WTC11 (cell line): ENCODE data around the gene STRN4. TPM values are rescaled to one million over a fixed set of nuclear protein-coding genes. Genes with fewer than 3 reads are reported as not detected.

ENCODE experiments used
- ATF1 ChIP-seq: sonication (generic); formaldehyde crosslinking; IDR thresholded peaks from 2 replicates; pipeline ENCODE4 v1.8.1; 2023; ENCODE audit warnings: mild to moderate bottlenecking, moderate library complexity, missing genetic modification reagents
- CREM ChIP-seq: sonication (generic); formaldehyde crosslinking; IDR thresholded peaks from 2 replicates; pipeline ENCODE4 v1.8.1; 2022; ENCODE audit warnings: mild to moderate bottlenecking, missing genetic modification reagents, moderate library complexity
- EMX1 ChIP-seq: fragments of 250-450 bp; sonication (Bioruptor Pico); IDR thresholded peaks from 2 replicates; pipeline ENCODE4 v1.8.0; 2021; ENCODE audit warnings: mild to moderate bottlenecking
- ESRRA ChIP-seq: sonication (generic); formaldehyde crosslinking; IDR thresholded peaks from 2 replicates; pipeline ENCODE4 v1.8.1; 2022; ENCODE audit warnings: mild to moderate bottlenecking, missing genetic modification reagents, borderline replicate concordance
- FOXK1 ChIP-seq: sonication (generic); formaldehyde crosslinking; IDR thresholded peaks from 2 replicates; pipeline ENCODE4 v1.8.0; 2022; ENCODE audit warnings: mild to moderate bottlenecking, moderate library complexity, missing genetic modification reagents
- FOXP1 ChIP-seq: sonication (generic); formaldehyde crosslinking; IDR thresholded peaks from 2 replicates; pipeline ENCODE4 v1.8.0; 2022; ENCODE audit warnings: missing genetic modification reagents, mild to moderate bottlenecking, moderate library complexity, borderline replicate concordance
- GRHL2 ChIP-seq: fragments of 250-450 bp; sonication (Bioruptor Pico); IDR thresholded peaks from 2 replicates; pipeline ENCODE4 v1.8.0; 2022; ENCODE audit warnings: mild to moderate bottlenecking, moderate library complexity; ENCODE audit not compliant: insufficient replicate concordance, severe bottlenecking
- GTF2I ChIP-seq: fragments of 250-450 bp; sonication (Bioruptor Pico); conservative IDR thresholded peaks from 2 replicates; pipeline ENCODE4 v1.4.0; 2021; ENCODE audit warnings: mild to moderate bottlenecking
- RORB ChIP-seq: fragments of 250-450 bp; sonication (Bioruptor Pico); IDR thresholded peaks from 2 replicates; pipeline ENCODE4 v1.9.0; 2021; ENCODE audit warnings: mild to moderate bottlenecking
- TCF7 ChIP-seq: sonication (generic); formaldehyde crosslinking; IDR thresholded peaks from 2 replicates; pipeline ENCODE4 v1.8.0; 2022; ENCODE audit warnings: mild to moderate bottlenecking, low read depth, missing genetic modification reagents, moderate library complexity
- ZNF121 ChIP-seq: sonication (generic); formaldehyde crosslinking; IDR thresholded peaks from 2 replicates; pipeline ENCODE4 v1.8.0; 2023; ENCODE audit warnings: missing genetic modification reagents
- ZNF219 ChIP-seq: sonication (generic); formaldehyde crosslinking; IDR thresholded peaks from 2 replicates; pipeline ENCODE4 v1.8.0; 2023; ENCODE audit warnings: missing genetic modification reagents, mild to moderate bottlenecking, borderline replicate concordance
- ZNF232 ChIP-seq: sonication (generic); formaldehyde crosslinking; IDR thresholded peaks from 2 replicates; pipeline ENCODE4 v1.8.0; 2022; ENCODE audit warnings: mild to moderate bottlenecking, missing genetic modification reagents
- total RNA-seq: library from RNA; stranded (reverse); gene quantifications from 3 replicates; pipeline ENCODE4 v1.2.3, GENCODE V29; 2021
- TF ChIP-seq, protein P1 (sequence below): sonication (generic); formaldehyde crosslinking; conservative IDR thresholded peaks from 2 replicates; pipeline ENCODE4 v1.8.1; 2022; ENCODE audit warnings: mild to moderate bottlenecking, missing genetic modification reagents
- TF ChIP-seq, protein P2 (sequence below): sonication (generic); formaldehyde crosslinking; IDR thresholded peaks from 2 replicates; pipeline ENCODE4 v1.8.1; 2022; ENCODE audit warnings: missing genetic modification reagents, borderline replicate concordance
- TF ChIP-seq, protein P3 (sequence below): fragments of 250-450 bp; sonication (Bioruptor Pico); conservative IDR thresholded peaks from 2 replicates; pipeline ENCODE4 v1.9.0; 2021; ENCODE audit warnings: mild to moderate bottlenecking
- TF ChIP-seq, protein P4 (sequence below): fragments of 250-450 bp; sonication (Bioruptor Pico); IDR thresholded peaks from 2 replicates; pipeline ENCODE4 v1.9.0; 2021; ENCODE audit warnings: moderate library complexity, mild to moderate bottlenecking, inconsistent platforms, borderline replicate concordance
- TF ChIP-seq, protein P5 (sequence below): sonication (generic); formaldehyde crosslinking; IDR thresholded peaks from 2 replicates; pipeline ENCODE4 v1.8.0; 2022; ENCODE audit warnings: mild to moderate bottlenecking, missing genetic modification reagents
- TF ChIP-seq, protein P6 (sequence below): sonication (generic); formaldehyde crosslinking; IDR thresholded peaks from 2 replicates; pipeline ENCODE4 v1.8.0; 2023; ENCODE audit warnings: missing genetic modification reagents
- TF ChIP-seq, protein P7 (sequence below): fragments of 250-450 bp; sonication (Bioruptor Pico); IDR thresholded peaks from 2 replicates; pipeline ENCODE4 v2.1.2; 2022; ENCODE audit warnings: mild to moderate bottlenecking, moderate library complexity
- TF ChIP-seq, protein P8 (sequence below): sonication (generic); formaldehyde crosslinking; IDR thresholded peaks from 2 replicates; pipeline ENCODE4 v1.8.0; 2023; ENCODE audit warnings: mild to moderate bottlenecking, missing genetic modification reagents
- TF ChIP-seq, protein P9 (sequence below): sonication (generic); formaldehyde crosslinking; IDR thresholded peaks from 2 replicates; pipeline ENCODE4 v1.8.1; 2023; ENCODE audit warnings: mild to moderate bottlenecking, missing genetic modification reagents, borderline replicate concordance

Gene STRN4
- total RNA-seq, 1 experiment from 2014 or later = 144 TPM

DNA sequence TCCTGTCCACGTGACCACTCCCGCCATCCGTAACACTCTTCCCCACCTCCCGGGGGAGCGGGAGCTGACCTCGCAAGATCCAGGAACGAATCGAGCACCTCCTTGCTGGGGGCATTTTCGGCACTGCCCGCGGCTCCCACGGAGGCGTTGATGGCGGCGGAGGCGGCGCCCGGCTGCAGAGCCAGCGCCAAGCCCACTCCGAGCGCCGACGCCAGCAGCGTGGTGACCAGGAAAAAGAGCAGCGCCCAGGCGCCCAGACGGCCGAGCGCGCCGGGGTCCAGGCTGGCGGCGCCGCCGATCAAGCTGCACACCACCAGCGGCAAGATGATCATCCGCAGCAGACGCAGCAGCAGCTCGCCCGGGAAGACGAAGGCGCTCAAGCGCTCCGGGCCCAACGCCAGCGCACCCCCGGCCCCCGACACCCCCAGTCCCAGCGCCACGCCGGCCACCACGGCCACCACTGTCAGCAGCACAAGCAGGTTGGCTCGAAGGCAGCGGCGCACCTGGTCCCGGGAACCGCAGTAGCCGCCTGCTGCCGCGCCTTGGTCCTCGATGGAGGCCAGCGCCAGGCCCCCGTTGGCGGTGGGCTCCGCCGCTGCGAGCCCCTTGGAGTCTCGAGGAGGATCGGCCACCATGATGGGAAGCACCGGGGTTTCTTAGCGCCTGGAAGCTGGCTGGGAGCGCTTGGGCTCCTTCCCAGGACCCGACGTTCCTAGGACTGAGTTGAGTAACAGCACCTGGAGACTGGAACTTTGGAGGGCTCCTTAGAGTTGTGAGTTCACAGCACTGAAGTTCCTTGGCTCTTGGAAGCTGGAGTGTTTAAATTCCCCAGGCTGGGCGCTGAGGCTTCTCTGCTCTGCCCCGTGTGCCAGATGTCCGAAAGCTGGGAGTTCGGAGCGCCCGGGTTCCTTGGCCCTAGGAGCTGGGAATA is 41.3 kb upstream of the STRN4 start (continued):
- TF ChIP-seq, protein P1, sequence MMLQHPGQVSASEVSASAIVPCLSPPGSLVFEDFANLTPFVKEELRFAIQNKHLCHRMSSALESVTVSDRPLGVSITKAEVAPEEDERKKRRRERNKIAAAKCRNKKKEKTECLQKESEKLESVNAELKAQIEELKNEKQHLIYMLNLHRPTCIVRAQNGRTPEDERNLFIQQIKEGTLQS = no peak
- TF ChIP-seq, protein P2, sequence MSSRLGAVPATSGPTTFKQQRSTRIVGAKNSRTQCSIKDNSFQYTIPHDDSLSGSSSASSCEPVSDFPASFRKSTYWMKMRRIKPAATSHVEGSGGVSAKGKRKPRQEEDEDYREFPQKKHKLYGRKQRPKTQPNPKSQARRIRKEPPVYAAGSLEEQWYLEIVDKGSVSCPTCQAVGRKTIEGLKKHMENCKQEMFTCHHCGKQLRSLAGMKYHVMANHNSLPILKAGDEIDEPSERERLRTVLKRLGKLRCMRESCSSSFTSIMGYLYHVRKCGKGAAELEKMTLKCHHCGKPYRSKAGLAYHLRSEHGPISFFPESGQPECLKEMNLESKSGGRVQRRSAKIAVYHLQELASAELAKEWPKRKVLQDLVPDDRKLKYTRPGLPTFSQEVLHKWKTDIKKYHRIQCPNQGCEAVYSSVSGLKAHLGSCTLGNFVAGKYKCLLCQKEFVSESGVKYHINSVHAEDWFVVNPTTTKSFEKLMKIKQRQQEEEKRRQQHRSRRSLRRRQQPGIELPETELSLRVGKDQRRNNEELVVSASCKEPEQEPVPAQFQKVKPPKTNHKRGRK (CRISPR knock-in tag) = no peak
- TF ChIP-seq GRHL2 (no peak), RORB (CRISPR knock-in tag) (no peak), FOXK1 (CRISPR knock-in tag) (0 out of 2 replicates have a peak, but pooled peaks have one; percentile 36), TCF7 (no peak), ATF1 (CRISPR knock-in tag) (no peak), EMX1 (no peak), ESRRA (CRISPR knock-in tag) (no peak), GTF2I (CRISPR knock-in tag) (no peak), ZNF232 (CRISPR knock-in tag) (no peak), ZNF219 (CRISPR knock-in tag) (no peak), FOXP1 (CRISPR knock-in tag) (peak; percentile 77; the same call in 1 of the 2 replicates), ZNF121 (CRISPR knock-in tag) (no peak), CREM (CRISPR knock-in tag) (no peak)
- TF ChIP-seq, protein P3, sequence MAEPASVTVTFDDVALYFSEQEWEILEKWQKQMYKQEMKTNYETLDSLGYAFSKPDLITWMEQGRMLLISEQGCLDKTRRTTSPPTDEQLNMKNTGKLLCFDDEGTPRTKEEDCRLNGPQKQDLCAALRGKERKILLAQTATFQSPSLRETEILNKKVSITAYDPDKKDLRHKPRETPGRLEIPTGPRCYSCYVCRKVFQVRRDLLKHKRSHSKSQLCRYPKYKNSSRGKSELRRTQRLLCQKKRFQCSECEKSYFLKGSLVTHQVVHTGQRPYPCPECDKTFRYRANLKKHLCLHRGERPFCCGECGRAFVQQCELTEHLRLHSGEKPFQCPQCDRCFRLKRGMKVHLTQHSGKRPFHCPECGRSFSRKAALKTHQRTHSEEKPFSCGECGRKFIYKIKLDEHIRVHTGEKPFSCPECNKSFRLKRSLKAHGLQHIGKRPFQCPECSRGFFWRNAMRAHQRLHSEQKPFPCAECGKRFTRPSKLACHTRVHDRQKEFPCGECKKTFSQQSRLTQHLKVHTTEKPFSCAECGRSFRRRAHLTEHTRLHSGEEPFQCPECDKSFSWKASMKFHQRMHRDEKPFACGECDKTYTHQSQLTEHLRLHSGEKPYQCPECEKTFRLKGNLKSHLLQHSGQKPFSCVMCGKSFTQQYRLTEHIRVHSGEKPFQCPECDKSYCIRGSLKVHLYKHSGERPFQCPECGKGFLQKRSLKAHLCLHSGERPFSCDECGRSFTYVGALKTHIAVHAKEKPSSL (CRISPR knock-in tag) = no peak
- TF ChIP-seq, protein P4, sequence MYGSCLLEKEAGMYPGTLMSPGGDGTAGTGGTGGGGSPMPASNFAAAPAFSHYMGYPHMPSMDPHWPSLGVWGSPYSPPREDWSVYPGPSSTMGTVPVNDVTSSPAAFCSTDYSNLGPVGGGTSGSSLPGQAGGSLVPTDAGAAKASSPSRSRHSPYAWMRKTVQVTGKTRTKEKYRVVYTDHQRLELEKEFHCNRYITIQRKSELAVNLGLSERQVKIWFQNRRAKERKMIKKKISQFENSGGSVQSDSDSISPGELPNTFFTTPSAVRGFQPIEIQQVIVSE (CRISPR knock-in tag) = no peak
- TF ChIP-seq, protein P5, sequence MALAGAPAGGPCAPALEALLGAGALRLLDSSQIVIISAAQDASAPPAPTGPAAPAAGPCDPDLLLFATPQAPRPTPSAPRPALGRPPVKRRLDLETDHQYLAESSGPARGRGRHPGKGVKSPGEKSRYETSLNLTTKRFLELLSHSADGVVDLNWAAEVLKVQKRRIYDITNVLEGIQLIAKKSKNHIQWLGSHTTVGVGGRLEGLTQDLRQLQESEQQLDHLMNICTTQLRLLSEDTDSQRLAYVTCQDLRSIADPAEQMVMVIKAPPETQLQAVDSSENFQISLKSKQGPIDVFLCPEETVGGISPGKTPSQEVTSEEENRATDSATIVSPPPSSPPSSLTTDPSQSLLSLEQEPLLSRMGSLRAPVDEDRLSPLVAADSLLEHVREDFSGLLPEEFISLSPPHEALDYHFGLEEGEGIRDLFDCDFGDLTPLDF (CRISPR knock-in tag) = no peak
- TF ChIP-seq, protein P6, sequence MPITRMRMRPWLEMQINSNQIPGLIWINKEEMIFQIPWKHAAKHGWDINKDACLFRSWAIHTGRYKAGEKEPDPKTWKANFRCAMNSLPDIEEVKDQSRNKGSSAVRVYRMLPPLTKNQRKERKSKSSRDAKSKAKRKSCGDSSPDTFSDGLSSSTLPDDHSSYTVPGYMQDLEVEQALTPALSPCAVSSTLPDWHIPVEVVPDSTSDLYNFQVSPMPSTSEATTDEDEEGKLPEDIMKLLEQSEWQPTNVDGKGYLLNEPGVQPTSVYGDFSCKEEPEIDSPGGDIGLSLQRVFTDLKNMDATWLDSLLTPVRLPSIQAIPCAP (CRISPR knock-in tag) = no peak; the same call in 1 of the 2 replicates
- TF ChIP-seq, protein P7, sequence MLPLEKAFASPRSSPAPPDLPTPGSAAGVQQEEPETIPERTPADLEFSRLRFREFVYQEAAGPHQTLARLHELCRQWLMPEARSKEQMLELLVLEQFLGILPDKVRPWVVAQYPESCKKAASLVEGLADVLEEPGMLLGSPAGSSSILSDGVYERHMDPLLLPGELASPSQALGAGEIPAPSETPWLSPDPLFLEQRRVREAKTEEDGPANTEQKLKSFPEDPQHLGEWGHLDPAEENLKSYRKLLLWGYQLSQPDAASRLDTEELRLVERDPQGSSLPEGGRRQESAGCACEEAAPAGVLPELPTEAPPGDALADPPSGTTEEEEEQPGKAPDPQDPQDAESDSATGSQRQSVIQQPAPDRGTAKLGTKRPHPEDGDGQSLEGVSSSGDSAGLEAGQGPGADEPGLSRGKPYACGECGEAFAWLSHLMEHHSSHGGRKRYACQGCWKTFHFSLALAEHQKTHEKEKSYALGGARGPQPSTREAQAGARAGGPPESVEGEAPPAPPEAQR = no peak
- TF ChIP-seq, protein P8, sequence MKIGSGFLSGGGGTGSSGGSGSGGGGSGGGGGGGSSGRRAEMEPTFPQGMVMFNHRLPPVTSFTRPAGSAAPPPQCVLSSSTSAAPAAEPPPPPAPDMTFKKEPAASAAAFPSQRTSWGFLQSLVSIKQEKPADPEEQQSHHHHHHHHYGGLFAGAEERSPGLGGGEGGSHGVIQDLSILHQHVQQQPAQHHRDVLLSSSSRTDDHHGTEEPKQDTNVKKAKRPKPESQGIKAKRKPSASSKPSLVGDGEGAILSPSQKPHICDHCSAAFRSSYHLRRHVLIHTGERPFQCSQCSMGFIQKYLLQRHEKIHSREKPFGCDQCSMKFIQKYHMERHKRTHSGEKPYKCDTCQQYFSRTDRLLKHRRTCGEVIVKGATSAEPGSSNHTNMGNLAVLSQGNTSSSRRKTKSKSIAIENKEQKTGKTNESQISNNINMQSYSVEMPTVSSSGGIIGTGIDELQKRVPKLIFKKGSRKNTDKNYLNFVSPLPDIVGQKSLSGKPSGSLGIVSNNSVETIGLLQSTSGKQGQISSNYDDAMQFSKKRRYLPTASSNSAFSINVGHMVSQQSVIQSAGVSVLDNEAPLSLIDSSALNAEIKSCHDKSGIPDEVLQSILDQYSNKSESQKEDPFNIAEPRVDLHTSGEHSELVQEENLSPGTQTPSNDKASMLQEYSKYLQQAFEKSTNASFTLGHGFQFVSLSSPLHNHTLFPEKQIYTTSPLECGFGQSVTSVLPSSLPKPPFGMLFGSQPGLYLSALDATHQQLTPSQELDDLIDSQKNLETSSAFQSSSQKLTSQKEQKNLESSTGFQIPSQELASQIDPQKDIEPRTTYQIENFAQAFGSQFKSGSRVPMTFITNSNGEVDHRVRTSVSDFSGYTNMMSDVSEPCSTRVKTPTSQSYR (CRISPR knock-in tag) = no peak
- TF ChIP-seq, protein P9, sequence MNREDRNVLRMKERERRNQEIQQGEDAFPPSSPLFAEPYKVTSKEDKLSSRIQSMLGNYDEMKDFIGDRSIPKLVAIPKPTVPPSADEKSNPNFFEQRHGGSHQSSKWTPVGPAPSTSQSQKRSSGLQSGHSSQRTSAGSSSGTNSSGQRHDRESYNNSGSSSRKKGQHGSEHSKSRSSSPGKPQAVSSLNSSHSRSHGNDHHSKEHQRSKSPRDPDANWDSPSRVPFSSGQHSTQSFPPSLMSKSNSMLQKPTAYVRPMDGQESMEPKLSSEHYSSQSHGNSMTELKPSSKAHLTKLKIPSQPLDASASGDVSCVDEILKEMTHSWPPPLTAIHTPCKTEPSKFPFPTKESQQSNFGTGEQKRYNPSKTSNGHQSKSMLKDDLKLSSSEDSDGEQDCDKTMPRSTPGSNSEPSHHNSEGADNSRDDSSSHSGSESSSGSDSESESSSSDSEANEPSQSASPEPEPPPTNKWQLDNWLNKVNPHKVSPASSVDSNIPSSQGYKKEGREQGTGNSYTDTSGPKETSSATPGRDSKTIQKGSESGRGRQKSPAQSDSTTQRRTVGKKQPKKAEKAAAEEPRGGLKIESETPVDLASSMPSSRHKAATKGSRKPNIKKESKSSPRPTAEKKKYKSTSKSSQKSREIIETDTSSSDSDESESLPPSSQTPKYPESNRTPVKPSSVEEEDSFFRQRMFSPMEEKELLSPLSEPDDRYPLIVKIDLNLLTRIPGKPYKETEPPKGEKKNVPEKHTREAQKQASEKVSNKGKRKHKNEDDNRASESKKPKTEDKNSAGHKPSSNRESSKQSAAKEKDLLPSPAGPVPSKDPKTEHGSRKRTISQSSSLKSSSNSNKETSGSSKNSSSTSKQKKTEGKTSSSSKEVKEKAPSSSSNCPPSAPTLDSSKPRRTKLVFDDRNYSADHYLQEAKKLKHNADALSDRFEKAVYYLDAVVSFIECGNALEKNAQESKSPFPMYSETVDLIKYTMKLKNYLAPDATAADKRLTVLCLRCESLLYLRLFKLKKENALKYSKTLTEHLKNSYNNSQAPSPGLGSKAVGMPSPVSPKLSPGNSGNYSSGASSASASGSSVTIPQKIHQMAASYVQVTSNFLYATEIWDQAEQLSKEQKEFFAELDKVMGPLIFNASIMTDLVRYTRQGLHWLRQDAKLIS (CRISPR knock-in tag) = no peak
